ENCODE measurements around the gene WDFY4. TPM values are rescaled to one million over a fixed set of nuclear protein-coding genes. Genes with fewer than 3 reads are reported as not detected.

The WDFY4 gene
- total and polyA plus RNA-seq, 2 experiments from 2014 or later: 0.14 TPM; not detected in 1

DNA sequence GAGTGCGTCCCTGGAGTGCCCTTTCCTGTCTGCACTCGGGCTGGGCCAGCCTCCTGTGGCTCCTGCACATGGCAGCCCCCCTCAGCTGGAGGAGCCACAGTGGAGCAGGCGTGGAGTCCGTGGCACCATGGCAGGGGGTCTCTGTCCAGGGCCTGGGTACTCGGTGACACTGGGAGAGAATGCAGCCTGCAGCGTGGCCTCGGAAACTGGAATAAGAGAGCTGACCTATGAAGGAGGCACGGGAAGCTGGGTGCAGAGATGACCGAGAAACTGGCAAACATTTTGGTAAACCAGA is 25.8 kb upstream of the WDFY4 start (continued):
- TF ChIP-seq STAT1 (IDR thresholded peaks at IDR 0.05; ENCODE audit: unreplicated experiment): no peak
- TF ChIP-seq NANOG (IDR thresholded peaks at IDR 0.05; ENCODE audit: borderline replicate concordance): no peak
- no peak for TF ChIP-seq REST (IDR thresholded peaks at IDR 0.05; ENCODE audit: unreplicated experiment)

DNA sequence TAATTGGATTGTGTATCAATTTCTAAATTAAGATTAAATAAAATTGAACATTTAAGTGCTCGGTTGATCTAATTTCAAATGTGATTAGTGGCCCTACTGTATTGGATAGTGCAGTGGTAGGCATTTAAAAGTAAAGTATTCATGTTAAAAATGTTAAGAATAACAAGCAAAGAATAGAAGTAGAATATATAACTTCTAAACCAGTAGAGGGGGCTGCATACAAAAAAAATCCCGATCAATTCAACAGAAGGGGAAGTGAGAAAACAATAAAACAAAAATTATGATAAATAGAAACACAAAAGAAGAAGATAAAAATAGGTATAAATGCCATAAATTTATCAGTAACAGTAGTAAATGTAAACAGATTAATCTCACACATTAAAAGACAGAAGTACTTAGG is 24.9 kb upstream of the WDFY4 start:
- Histone ChIP-seq H3F3A (replicated peaks; ENCODE audit: low read depth) (no peaks in the 10 kb centered on the region), H4K20me1 (replicated peaks; ENCODE audit: insufficient read depth) (no peaks in the 10 kb centered on the region), H3K9me2 (ENCODE audit: insufficient read depth) (no peaks in the 10 kb centered on the region), H3K4me3 (no peak overlapping the region), H3K79me2 (replicated peaks; ENCODE audit: insufficient read depth) (no peaks in the 10 kb centered on the region), H3K4me2 (no peak overlapping the region), H3K27me3 (ENCODE audit: insufficient read depth) (peaks cover 19% of the 10 kb centered on the region), H3K4me1 (ENCODE audit: insufficient read depth) (peaks cover 8% of the 10 kb centered on the region; the same call in 1 of the 2 replicates), H2AFZ (no peak overlapping the region), H3K36me3 (ENCODE audit: insufficient read depth) (no peaks in the 10 kb centered on the region), H3K27ac (ENCODE audit: low read depth) (no peak overlapping the region)
- no peak overlapping the region for H3K27ac Mint-ChIP-seq
- peaks cover 8% of the 10 kb centered on the region for H3K4me1 Mint-ChIP-seq
- ATAC-seq (no peak), DNase-seq (ENCODE audit: low spot score) (peak; percentile 46)
- H3K9me3 Mint-ChIP-seq: peaks cover 4% of the 10 kb centered on the region
- H3K27me3 Mint-ChIP-seq (ENCODE audit: insufficient read depth, low read depth, poor library complexity): peaks cover 10% of the 10 kb centered on the region
- 0 out of 3 replicates have a peak, but pooled peaks cover under 1% of the 10 kb centered on the region for H3K36me3 Mint-ChIP-seq (ENCODE audit: low read depth)
- TF ChIP-seq JUNB (IDR thresholded peaks at IDR 0.05; ENCODE audit: unreplicated experiment) (no peak), EZH2 (IDR thresholded peaks at IDR 0.05; ENCODE audit: low read depth, unreplicated experiment) (no peak), ETS1 (IDR thresholded peaks at IDR 0.05) (no peak), ZNF331 (CRISPR knock-in tag; IDR thresholded peaks at IDR 0.05; ENCODE audit: low read depth) (no peak)
- TF ChIP-seq, protein P1, sequence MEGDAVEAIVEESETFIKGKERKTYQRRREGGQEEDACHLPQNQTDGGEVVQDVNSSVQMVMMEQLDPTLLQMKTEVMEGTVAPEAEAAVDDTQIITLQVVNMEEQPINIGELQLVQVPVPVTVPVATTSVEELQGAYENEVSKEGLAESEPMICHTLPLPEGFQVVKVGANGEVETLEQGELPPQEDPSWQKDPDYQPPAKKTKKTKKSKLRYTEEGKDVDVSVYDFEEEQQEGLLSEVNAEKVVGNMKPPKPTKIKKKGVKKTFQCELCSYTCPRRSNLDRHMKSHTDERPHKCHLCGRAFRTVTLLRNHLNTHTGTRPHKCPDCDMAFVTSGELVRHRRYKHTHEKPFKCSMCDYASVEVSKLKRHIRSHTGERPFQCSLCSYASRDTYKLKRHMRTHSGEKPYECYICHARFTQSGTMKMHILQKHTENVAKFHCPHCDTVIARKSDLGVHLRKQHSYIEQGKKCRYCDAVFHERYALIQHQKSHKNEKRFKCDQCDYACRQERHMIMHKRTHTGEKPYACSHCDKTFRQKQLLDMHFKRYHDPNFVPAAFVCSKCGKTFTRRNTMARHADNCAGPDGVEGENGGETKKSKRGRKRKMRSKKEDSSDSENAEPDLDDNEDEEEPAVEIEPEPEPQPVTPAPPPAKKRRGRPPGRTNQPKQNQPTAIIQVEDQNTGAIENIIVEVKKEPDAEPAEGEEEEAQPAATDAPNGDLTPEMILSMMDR (conservative IDR thresholded peaks at IDR 0.05; ENCODE audit: low read depth in 2 of 2): peak in 1 of 2 experiments; percentile 74; a peak in 3 of 4 replicates
- no peak overlapping the region for H3K4me3 Mint-ChIP-seq
